Right lobe of liver (tissue), 6 donors: ENCODE measurements around the gene PCSK4. TPM values are rescaled to one million over a fixed set of nuclear protein-coding genes. Genes with fewer than 3 reads are reported as not detected.

ENCODE experiments used
- ATAC-seq, 4 donors: fragments of 200-7000 bp; cut with Tn5 transposase; one replicate each; pipeline ENCODE4 v1.9.1; 2020; ENCODE audit warnings: mild to moderate bottlenecking in 4 of 4, moderate library complexity in 4 of 4
- DNase-seq, 3 donors: peaks; one replicate each; pipeline ENCODE4 v3.0.0-alpha.2; 2020
- H3K27ac ChIP-seq, 3 donors: fragments of 200-600 bp; one replicate each; pipeline ENCODE4 v1.8.0; 2022
- H3K27me3 ChIP-seq, 2 donors: fragments of 200-600 bp; one replicate each; pipeline ENCODE4 v1.8.0; 2022
- H3K36me3 ChIP-seq, 4 donors: fragments of 200-600 bp; sonication (generic) in 1 of 4; one replicate each; pipeline versions ENCODE4 v1.5.1 to v1.8.0; 2017 to 2022; ENCODE audit warnings: control low read depth in 1 of 4
- H3K4me1 ChIP-seq, 4 donors: fragments of 200-600 bp; sonication (generic) in 1 of 4; one replicate each; pipeline versions ENCODE4 v1.5.1 to v1.8.0; 2017 to 2022; ENCODE audit warnings: control low read depth in 1 of 4
- H3K4me3 ChIP-seq, 3 donors: fragments of 200-600 bp; one replicate each; pipeline ENCODE4 v1.8.0; 2022
- H3K9me3 ChIP-seq, 4 donors: fragments of 200-600 bp; sonication (generic) in 1 of 4; one replicate each; pipeline versions ENCODE4 v1.5.1 to v1.8.0; 2017 to 2022; ENCODE audit warnings: control low read depth in 1 of 4
- POLR2A ChIP-seq: fragments of 450-650 bp; IDR thresholded peaks from one replicate; pipeline ENCODE4 v1.6.1; 2017; ENCODE audit warnings: antibody characterized with exemption, mild to moderate bottlenecking
- WGBS: methylation state at CpG from one replicate; pipeline ENCODE4 v1.1.6; 2018; ENCODE audit warnings: low coverage, low lambda C conversion rate; ENCODE audit not compliant: insufficient coverage; ENCODE audit errors: missing lambda C conversion rate; 5-methylcytosine and 5-hydroxymethylcytosine counted together
- intact Hi-C, 2 donors: fragments of 100-400 bp; cut with DNase I; formaldehyde crosslinking; loops; one replicate each; pipeline versions ENCODE4 v1.11.2 to v1.14.1; 2022
- total RNA-seq, 6 experiments: library from RNA; depleted of rRNA in 2 of 6; stranded (reverse); fragments of >200 nt in 2 of 6; fragmentation: NEBNext Ultra II Directional in 3 of 6; extraction: Animal tissue kit (Norgen Biotek cat#: 25700) in 3 of 6; gene quantifications; one replicate each; pipeline versions ENCODE4 v1.1.0 to v1.2.4, GENCODE V29; 2016 to 2023
- TF ChIP-seq, protein P1 (sequence below), 4 donors: fragments of 200-600 bp in 3 of 4; fragments of 450-650 bp in 1 of 4; IDR thresholded peaks; one replicate each; pipeline versions ENCODE4 v1.5.1 to v1.8.0; 2016 to 2022; ENCODE audit warnings: antibody characterized with exemption in 4 of 4, mild to moderate bottlenecking in 2 of 4
- donor health status: DM: no; HTN: yes; CAD: no.
- donor health status: DM: no; HTN: no; CAD: no.
- donor health status: DM: no; HTN: no; CAD: no.
- donor health status: DM: no; HTN: yes; CAD: no.
- donor health status: DM: no; HTN: yes; CAD: no.

PCSK4 gene
- total RNA-seq, 6 experiments from 2014 or later = 2.0 to 8.0 (median 3.6) TPM

DNA sequence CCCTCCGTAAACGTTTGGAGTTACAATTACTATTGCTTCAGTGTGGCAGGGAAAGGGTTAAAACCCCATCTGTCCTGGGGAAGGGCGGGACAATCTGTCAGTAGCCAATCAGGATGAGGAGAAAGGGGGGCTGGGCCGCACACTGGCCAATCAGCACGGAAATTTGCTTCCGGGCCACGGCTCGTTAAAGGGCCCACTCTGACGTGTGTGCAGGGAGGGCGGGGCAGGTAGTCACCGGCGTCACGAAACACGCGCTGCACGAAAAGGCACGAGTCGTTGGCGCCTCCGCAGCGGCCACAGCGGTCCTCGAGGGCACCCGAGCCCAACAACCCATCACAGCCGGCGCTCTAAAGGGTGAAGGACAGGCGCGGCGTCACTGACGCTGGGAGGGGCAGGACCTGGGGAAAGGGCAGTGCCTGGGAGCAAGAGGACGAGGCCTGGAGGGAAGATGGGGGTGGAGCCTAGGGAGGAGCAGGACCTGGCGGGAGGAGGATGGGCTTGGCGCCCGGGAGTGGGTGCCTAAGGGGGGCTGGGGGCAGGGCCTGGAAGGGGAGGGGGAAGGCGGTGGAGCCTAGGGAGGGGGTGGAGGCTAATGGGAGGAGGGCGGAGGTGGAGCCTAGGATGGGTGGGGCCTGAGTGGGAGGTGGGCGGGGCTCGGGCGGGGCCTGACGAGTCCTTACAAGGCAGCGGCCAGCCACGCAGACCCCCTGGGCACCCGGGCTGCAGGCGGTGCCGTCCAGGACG is 17.8 kb upstream of the PCSK4 start:
- no peak for TF ChIP-seq POLR2A
- TF ChIP-seq, protein P1, sequence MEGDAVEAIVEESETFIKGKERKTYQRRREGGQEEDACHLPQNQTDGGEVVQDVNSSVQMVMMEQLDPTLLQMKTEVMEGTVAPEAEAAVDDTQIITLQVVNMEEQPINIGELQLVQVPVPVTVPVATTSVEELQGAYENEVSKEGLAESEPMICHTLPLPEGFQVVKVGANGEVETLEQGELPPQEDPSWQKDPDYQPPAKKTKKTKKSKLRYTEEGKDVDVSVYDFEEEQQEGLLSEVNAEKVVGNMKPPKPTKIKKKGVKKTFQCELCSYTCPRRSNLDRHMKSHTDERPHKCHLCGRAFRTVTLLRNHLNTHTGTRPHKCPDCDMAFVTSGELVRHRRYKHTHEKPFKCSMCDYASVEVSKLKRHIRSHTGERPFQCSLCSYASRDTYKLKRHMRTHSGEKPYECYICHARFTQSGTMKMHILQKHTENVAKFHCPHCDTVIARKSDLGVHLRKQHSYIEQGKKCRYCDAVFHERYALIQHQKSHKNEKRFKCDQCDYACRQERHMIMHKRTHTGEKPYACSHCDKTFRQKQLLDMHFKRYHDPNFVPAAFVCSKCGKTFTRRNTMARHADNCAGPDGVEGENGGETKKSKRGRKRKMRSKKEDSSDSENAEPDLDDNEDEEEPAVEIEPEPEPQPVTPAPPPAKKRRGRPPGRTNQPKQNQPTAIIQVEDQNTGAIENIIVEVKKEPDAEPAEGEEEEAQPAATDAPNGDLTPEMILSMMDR (IDR thresholded peaks at IDR 0.05) = no peak
- intact Hi-C loops = loop anchor here in 1 of 2 donors (10.0 kb wide), 1 partner anchor 223 kb away; the partner anchor contains the start of gene EFNA2
- Histone ChIP-seq H3K27me3 (no peaks in the 10 kb centered on the region), H3K27ac (peak overlapping the region in 2 of 3 donors; percentile 47 to 57), H3K4me3 (peak overlapping the region; percentile 31 to 50 (median 45)), H3K36me3 (no peaks in the 10 kb centered on the region), H3K9me3 (no peaks in the 10 kb centered on the region), H3K4me1 (peaks cover 0 to 4% (median 1%) of the 10 kb centered on the region in 4 donors)
- WGBS = under 1% methylated on average over 24 of the region's 46 CpGs
- peak; percentile 83 to 91 (median 85) for ATAC-seq
- peak; percentile 88 to 90 (median 88) for DNase-seq

DNA sequence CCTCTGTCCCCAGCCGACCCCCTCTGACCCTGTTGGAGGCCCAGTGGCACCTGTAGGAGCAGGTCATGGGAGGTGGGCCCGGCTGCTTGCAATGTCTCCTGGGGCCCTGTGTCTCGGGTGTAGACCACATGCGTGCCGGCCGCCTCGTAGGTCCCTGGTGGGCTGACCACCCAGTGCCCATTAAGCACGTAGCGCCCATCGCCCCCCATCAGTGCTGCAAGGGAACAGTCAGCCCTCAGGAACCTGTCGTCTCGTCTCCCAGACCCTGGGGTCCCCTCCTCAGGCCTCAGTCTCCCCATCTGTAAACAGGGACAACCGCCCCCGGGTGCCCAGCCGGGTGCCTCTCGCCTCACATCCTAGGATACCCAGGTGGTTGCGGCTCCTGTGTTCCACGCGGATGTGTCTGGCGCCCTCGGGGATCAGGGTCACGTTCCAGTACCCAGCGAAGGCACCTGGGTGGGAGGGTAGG is 17.1 kb upstream of the PCSK4 start:
- no peak for TF ChIP-seq POLR2A
- TF ChIP-seq, protein P1 (IDR thresholded peaks at IDR 0.05) = no peak
- Histone ChIP-seq H3K27me3 (no peaks in the 10 kb centered on the region), H3K36me3 (no peaks in the 10 kb centered on the region), H3K27ac (peak overlapping the region in 2 of 3 donors; percentile 47 to 57), H3K9me3 (no peaks in the 10 kb centered on the region), H3K4me3 (peak overlapping the region in 2 of 3 donors; percentile 45 to 50), H3K4me1 (peaks cover 0 to 4% (median 1%) of the 10 kb centered on the region in 4 donors)
- intact Hi-C loops = loop anchor here in 1 of 2 donors (10.0 kb wide), 1 partner anchor 222 kb away; the partner anchor contains the start of gene EFNA2
- 62% methylated on average over 7 of the region's 23 CpGs for WGBS
- ATAC-seq = no peak
- no peak for DNase-seq

DNA sequence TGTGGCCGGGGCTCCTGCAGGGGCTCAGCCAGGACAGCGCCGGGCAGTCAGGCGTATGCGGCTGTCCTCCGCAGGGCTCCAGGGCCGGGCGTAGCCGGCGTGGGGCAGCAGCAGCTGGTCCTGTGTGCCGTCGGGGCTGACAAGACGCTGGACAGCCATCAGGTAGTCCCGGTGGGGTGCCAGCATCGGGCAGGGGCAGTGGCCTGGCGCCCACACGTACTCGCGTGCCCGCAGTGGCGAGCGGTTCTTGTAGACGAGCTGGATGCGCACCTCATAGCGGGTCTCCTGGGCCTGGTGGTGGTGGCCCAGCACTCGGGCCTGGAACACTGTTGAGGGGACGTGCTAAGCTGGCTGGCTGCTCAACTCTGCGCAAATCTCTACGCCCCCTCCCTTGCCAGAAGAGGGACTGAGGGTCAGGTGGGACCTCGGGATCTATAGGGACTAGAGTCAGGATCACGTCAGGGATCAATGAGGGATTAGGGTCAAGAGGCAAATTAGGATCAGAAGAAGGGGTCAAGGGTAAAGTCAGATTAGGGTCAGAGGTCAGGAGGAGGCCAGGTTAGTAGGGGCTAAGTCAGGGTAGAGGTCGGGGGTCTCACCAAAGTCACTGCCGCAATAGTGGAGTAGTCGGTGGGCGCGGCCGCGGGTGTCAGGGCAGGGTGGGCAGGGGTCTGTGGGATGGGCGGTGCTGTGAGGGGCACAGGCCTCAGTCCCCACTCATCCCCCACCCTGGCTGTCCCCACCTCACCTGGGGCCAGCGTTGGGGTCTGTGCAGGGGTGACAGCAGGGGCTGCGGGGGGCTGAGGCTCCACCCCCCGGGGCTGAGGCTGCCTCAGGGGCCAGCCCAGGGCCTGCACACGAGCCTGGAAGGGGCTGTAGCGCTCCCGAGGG is 16.1 kb upstream of the PCSK4 start:
- DNase-seq = no peak

DNA sequence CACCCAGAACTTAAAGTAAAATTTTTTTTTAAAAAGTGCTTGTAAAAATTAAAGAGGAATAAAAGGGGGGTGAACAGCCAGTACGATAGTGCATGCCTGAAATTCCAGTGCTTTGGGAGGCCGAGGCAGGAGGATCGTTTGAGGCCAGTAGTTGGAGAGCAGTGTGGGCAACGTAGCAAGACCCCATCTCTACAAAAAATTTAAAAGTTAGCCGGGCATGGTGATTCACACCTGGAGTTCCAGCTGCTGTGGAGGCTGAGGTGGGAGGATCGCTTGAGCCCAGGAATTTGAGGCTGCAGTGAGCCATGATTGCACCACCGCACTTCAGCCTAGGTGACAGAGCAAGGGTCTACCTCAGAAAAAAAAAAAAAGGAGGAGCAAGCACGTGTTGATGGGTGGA is 14.9 kb upstream of the PCSK4 start:
- Histone ChIP-seq H3K9me3 (no peaks in the 10 kb centered on the region), H3K4me1 (peaks cover 0 to 12% (median 5%) of the 10 kb centered on the region in 4 donors), H3K27ac (no peak overlapping the region), H3K36me3 (no peaks in the 10 kb centered on the region), H3K4me3 (no peak overlapping the region), H3K27me3 (no peaks in the 10 kb centered on the region)
- intact Hi-C loops = loop anchor here in 1 of 2 donors (10.0 kb wide), 1 partner anchor 220 kb away; the partner anchor contains the start of gene EFNA2
- ATAC-seq (no peak), DNase-seq (no peak)
- TF ChIP-seq POLR2A = no peak
- TF ChIP-seq, protein P1 (IDR thresholded peaks at IDR 0.05) = no peak
- WGBS = 84% methylated on average over 8 of the region's 8 CpGs

More for the DNA sequence above, 16.1 kb upstream of the PCSK4 start:
- no peaks in the 10 kb centered on the region for H3K36me3 ChIP-seq
- H3K4me1 ChIP-seq = peaks cover 0 to 11% (median 5%) of the 10 kb centered on the region in 4 donors
- intact Hi-C loops = loop anchor here in 1 of 2 donors (10.0 kb wide), 1 partner anchor 221 kb away; the partner anchor contains the start of gene EFNA2
- no peak overlapping the region for H3K4me3 ChIP-seq
- no peak for ATAC-seq
- TF ChIP-seq, protein P1 (IDR thresholded peaks at IDR 0.05) = no peak
- TF ChIP-seq POLR2A = no peak
- no peaks in the 10 kb centered on the region for H3K27me3 ChIP-seq
- H3K9me3 ChIP-seq = no peaks in the 10 kb centered on the region
- H3K27ac ChIP-seq = no peak overlapping the region
- WGBS = 75% methylated on average over 8 of the region's 45 CpGs
